Fibroblast of lung (primary cell): ENCODE data around the gene ACYP2. TPM values are rescaled to one million over a fixed set of nuclear protein-coding genes. Genes with fewer than 3 reads are reported as not detected.
A peak's percentile ranks its signal among the peaks of the same experiment; 100 is the strongest.

Source experiments
- DNase-seq, 2 donors: peaks; one replicate each; pipeline versions ENCODE4 v3.0.0 to v3.0.0-alpha.2; 2010; ENCODE audit warnings: low read depth in 2 of 2
- H2AFZ ChIP-seq: 2 replicates; pipeline ENCODE4 v1.5.1; 2012; ENCODE audit warnings: low read length, control low read depth, inconsistent platforms
- H3K27ac ChIP-seq: 2 replicates; pipeline ENCODE4 v1.5.1; 2011; ENCODE audit warnings: low read length, control low read depth; ENCODE audit not compliant: insufficient read depth
- H3K27me3 ChIP-seq: 2 replicates; pipeline ENCODE4 v1.5.1; 2011; ENCODE audit warnings: mild to moderate bottlenecking, low read length; ENCODE audit not compliant: control insufficient read depth, insufficient read depth
- H3K36me3 ChIP-seq: 2 replicates; pipeline ENCODE4 v1.5.1; 2011; ENCODE audit warnings: low read length; ENCODE audit not compliant: control insufficient read depth, insufficient read depth
- H3K4me1 ChIP-seq: 2 replicates; pipeline ENCODE4 v1.5.1; 2011; ENCODE audit warnings: low read length; ENCODE audit not compliant: control insufficient read depth, insufficient read depth; ENCODE audit errors: extremely low read depth
- H3K4me2 ChIP-seq: 2 replicates; pipeline ENCODE4 v1.5.1; 2011; ENCODE audit warnings: low read length, control low read depth; ENCODE audit not compliant: insufficient read depth; ENCODE audit errors: extremely low read depth
- H3K4me3 ChIP-seq, 4 experiments: fragments of 200-600 bp in 1 of 4; sonication (generic) in 1 of 4; replicated peaks in 1 of 4; 2 replicates each; pipeline ENCODE4 v1.5.1; 2011 to 2016; ENCODE audit warnings: low read length in 4 of 4, low read depth in 3 of 4, mild to moderate bottlenecking in 3 of 4, control low read depth in 2 of 4, inconsistent platforms in 1 of 4, mixed read lengths in 1 of 4; ENCODE audit not compliant: insufficient read depth in 1 of 4; ENCODE audit errors: control extremely low read depth in 1 of 4
- H3K79me2 ChIP-seq: 2 replicates; pipeline ENCODE4 v1.5.1; 2012; ENCODE audit warnings: mild to moderate bottlenecking, low read length, inconsistent platforms; ENCODE audit not compliant: control insufficient read depth, insufficient read depth
- H3K9ac ChIP-seq: 2 replicates; pipeline ENCODE4 v1.5.1; 2011; ENCODE audit warnings: mild to moderate bottlenecking, low read length, control low read depth; ENCODE audit not compliant: insufficient read depth
- H3K9me3 ChIP-seq: 2 replicates; pipeline ENCODE4 v1.5.1; 2012; ENCODE audit warnings: low read depth, low read length; ENCODE audit not compliant: control insufficient read depth, insufficient read depth
- H4K20me1 ChIP-seq: 2 replicates; pipeline ENCODE4 v1.5.1; 2011; ENCODE audit warnings: low read length; ENCODE audit not compliant: control insufficient read depth, insufficient read depth; ENCODE audit errors: extremely low read depth
- EZH2 ChIP-seq: IDR thresholded peaks from 2 replicates; pipeline ENCODE4 v1.5.1; 2012; ENCODE audit warnings: low read length, control low read depth, mild to moderate bottlenecking; ENCODE audit errors: missing control alignments
- polyA plus RNA-seq, 2 donors: library from polyadenylated mRNA; depleted of rRNA in 1 of 2; stranded (reverse) in 1 of 2; unstranded in 1 of 2; fragments of >200 nt; gene quantifications; 2 replicates each; pipeline ENCODE4 v1.2.1, GENCODE V29; 2011 to 2012; ENCODE audit warnings: missing spikeins in 1 of 2
- total RNA-seq: library from RNA; depleted of rRNA; stranded (reverse); fragments of >200 nt; gene quantifications from 2 replicates; pipeline ENCODE4 v1.2.1, GENCODE V29; 2014
- TF ChIP-seq, protein P1 (sequence below), 2 donors: IDR thresholded peaks in 1 of 2; conservative IDR thresholded peaks in 1 of 2; 1 replicate in 1 of 2; 2 replicates in 1 of 2; pipeline ENCODE4 v1.5.1; 2011 to 2012; ENCODE audit warnings: low read length in 2 of 2, control low read depth in 1 of 2, inconsistent platforms in 1 of 2, low read depth in 1 of 2, mild to moderate bottlenecking in 1 of 2

Gene ACYP2
- total and polyA plus RNA-seq, 2 donors (not counting 1 experiment from before 2014, with no cell fraction given) = 9.7 to 24.4 TPM

DNA sequence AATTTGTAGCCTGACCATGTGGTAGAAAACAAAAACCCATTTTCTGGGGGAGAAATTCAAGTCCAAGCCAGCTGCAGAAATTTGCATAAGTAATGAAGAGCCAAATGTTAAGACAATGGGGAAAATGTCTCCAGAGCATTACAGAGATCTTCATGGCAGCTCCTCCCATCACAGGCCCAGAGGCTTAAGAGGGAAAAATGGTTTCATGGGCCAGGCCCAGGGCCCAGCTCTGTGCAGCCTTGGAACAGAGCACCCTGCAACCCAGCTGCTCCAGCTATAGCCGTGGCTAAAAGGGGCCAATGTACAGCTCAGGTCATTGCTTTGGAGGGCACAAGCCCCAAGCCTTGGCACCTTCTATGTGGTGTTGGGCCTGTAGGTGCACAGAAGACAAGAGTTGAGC lies 209.7 kb downstream of the ACYP2 start:
- no peak for DNase-seq
- no peak overlapping the region for H2AFZ ChIP-seq
- H3K79me2 ChIP-seq = no peaks in the 10 kb centered on the region
- no peaks in the 10 kb centered on the region for H4K20me1 ChIP-seq
- no peaks in the 10 kb centered on the region for H3K27me3 ChIP-seq
- peaks cover 6% of the 10 kb centered on the region for H3K4me1 ChIP-seq
- H3K4me3 ChIP-seq = no peak overlapping the region
- no peak for TF ChIP-seq EZH2
- TF ChIP-seq, protein P1, sequence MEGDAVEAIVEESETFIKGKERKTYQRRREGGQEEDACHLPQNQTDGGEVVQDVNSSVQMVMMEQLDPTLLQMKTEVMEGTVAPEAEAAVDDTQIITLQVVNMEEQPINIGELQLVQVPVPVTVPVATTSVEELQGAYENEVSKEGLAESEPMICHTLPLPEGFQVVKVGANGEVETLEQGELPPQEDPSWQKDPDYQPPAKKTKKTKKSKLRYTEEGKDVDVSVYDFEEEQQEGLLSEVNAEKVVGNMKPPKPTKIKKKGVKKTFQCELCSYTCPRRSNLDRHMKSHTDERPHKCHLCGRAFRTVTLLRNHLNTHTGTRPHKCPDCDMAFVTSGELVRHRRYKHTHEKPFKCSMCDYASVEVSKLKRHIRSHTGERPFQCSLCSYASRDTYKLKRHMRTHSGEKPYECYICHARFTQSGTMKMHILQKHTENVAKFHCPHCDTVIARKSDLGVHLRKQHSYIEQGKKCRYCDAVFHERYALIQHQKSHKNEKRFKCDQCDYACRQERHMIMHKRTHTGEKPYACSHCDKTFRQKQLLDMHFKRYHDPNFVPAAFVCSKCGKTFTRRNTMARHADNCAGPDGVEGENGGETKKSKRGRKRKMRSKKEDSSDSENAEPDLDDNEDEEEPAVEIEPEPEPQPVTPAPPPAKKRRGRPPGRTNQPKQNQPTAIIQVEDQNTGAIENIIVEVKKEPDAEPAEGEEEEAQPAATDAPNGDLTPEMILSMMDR (conservative IDR thresholded peaks at IDR 0.05 in 1 of 2, IDR thresholded peaks at IDR 0.05 in 1 of 2; ENCODE audit: low read depth in 1 of 2, low read length in 2 of 2) = no peak
- H3K27ac ChIP-seq = no peak overlapping the region
- H3K9ac ChIP-seq = no peak overlapping the region
- no peaks in the 10 kb centered on the region for H3K36me3 ChIP-seq
- H3K4me2 ChIP-seq = no peak overlapping the region
- H3K9me3 ChIP-seq = no peaks in the 10 kb centered on the region

DNA sequence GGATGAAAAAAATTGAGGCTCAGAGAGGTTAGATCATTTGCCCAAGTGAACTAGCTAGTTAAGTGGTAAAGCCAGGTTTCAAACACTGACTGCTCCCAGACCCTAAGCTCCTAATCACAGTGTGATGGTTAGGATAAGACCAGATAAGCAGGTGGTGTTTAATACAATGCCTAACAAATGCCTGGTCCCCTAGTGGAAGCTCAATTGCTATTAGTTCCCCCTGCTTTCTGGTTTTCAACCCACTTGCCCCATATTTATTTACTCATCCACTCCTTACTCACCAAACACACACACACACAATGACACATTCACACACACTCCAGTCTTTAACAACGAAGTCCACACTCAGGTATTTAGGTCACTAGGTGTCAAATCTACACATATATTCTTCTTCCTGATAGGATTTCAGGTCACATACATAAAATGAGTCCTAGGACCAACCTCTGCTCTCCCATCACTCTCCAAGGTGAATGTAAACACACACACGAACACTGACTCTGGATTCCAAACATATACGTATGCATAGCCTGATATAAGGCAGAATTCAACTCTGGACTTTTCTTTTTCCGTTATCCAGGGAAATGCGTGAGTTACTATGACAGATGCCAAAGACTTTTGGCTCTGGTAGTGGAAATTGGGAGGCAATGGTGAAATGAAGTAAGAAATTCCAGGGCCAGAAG lies 214.2 kb downstream of the ACYP2 start:
- Histone ChIP-seq H3K79me2 (no peaks in the 10 kb centered on the region), H3K27me3 (no peaks in the 10 kb centered on the region), H3K36me3 (no peaks in the 10 kb centered on the region), H3K4me1 (peaks cover 13% of the 10 kb centered on the region), H3K27ac (peak overlapping the region; percentile 81), H3K4me3 (peak overlapping the region in 3 of 4 experiments; percentile 47 to 75 (median 70)), H4K20me1 (no peaks in the 10 kb centered on the region), H3K9me3 (no peaks in the 10 kb centered on the region), H3K4me2 (peak overlapping the region; percentile 73), H2AFZ (peak overlapping the region; percentile 76), H3K9ac (no peak overlapping the region)
- TF ChIP-seq, protein P1 (conservative IDR thresholded peaks at IDR 0.05 in 1 of 2, IDR thresholded peaks at IDR 0.05 in 1 of 2; ENCODE audit: low read depth in 1 of 2, low read length in 2 of 2) = no peak
- no peak for TF ChIP-seq EZH2
- DNase-seq = peak in 1 of 2 donors; percentile 29

DNA sequence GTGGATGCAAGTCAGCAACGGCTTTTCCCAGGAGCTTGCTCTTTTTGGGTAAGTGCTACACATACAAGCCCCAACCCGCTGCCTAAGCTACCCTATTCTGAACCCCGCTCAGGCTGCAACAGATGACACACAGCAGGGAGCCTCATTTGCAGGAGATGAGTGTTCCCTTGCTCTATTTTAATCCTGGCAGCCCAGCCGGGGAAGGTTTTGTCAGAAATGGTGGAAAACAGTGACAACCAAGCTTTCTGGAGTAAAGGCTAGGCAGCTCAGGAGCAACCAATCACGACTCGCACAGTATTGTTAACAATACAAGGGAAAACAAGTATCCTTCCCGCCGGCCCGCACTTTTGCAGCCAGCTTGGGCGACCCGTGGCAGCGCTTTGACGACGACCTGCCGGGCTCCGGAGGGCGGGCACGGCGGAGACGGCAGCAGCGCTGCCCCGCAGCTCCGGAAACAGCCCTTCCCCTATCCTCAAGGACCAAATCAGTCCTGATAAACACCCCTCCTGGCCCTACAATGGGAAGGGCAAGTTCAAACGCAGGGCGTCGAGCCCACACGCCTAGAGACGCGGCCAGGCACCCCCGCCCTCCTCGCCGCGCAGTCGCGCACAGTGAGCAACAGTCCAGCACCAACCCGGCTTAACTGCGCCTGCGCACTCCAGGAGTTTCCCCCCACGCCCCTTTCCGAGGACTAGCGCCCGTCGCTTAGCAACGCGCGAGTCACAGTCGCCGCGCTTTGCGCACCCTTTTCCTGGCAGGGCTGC lies 214.9 kb downstream of the ACYP2 start:
- no peaks in the 10 kb centered on the region for H3K9me3 ChIP-seq
- peaks cover 15% of the 10 kb centered on the region for H3K4me1 ChIP-seq
- H2AFZ ChIP-seq = peak overlapping the region; percentile 79
- peak overlapping the region; percentile 47 to 75 (median 60) for H3K4me3 ChIP-seq
- TF ChIP-seq, protein P1 (conservative IDR thresholded peaks at IDR 0.05 in 1 of 2, IDR thresholded peaks at IDR 0.05 in 1 of 2; ENCODE audit: low read depth in 1 of 2, low read length in 2 of 2) = no peak
- no peak for TF ChIP-seq EZH2
- H3K27me3 ChIP-seq = no peaks in the 10 kb centered on the region
- no peaks in the 10 kb centered on the region for H3K36me3 ChIP-seq
- peak overlapping the region; percentile 81 for H3K27ac ChIP-seq
- DNase-seq = peak; percentile 90 to 94
- H3K4me2 ChIP-seq = peak overlapping the region; percentile 73
- H4K20me1 ChIP-seq = no peaks in the 10 kb centered on the region
- peak overlapping the region; percentile 68 for H3K9ac ChIP-seq
- H3K79me2 ChIP-seq = no peaks in the 10 kb centered on the region
